Glutamatergic neuron (in vitro differentiated cells): ENCODE results near the gene TUBGCP2. TPM values are rescaled to one million over a fixed set of nuclear protein-coding genes. Genes with fewer than 3 reads are reported as not detected.
A peak's percentile ranks its signal among the peaks of the same experiment; 100 is the strongest.

Experiments used
- DNase-seq: peaks from one replicate; pipeline ENCODE4 v3.0.0; 2022
- H3K27ac Mint-ChIP-seq: one replicate; pipeline ENCODE4 v1.8.0; 2020; ENCODE audit warnings: mild to moderate bottlenecking, mixed read lengths, inconsistent platforms; ENCODE audit not compliant: unreplicated experiment
- H3K27me3 Mint-ChIP-seq: one replicate; pipeline ENCODE4 v1.8.0; 2020; ENCODE audit warnings: mild to moderate bottlenecking, moderate library complexity, mixed read lengths, inconsistent platforms; ENCODE audit not compliant: unreplicated experiment
- H3K36me3 Mint-ChIP-seq: one replicate; pipeline ENCODE4 v1.8.0; 2020; ENCODE audit warnings: mild to moderate bottlenecking, mixed read lengths, inconsistent platforms; ENCODE audit not compliant: unreplicated experiment
- H3K4me1 Mint-ChIP-seq: one replicate; pipeline ENCODE4 v1.8.0; 2020; ENCODE audit warnings: mild to moderate bottlenecking, low read depth, mixed read lengths, inconsistent platforms; ENCODE audit not compliant: unreplicated experiment
- H3K4me3 Mint-ChIP-seq: one replicate; pipeline ENCODE4 v1.8.0; 2020; ENCODE audit warnings: mild to moderate bottlenecking, mixed read lengths, inconsistent platforms; ENCODE audit not compliant: unreplicated experiment
- H3K9me3 Mint-ChIP-seq: one replicate; pipeline ENCODE4 v1.8.0; 2020; ENCODE audit warnings: mild to moderate bottlenecking, moderate library complexity, mixed read lengths, inconsistent platforms; ENCODE audit not compliant: unreplicated experiment
- total RNA-seq: library from RNA; stranded (reverse); fragmentation: NEBNext Ultra II Directional; extraction: Animal tissue kit (Norgen Biotek cat#: 25700); gene quantifications from one replicate; pipeline ENCODE4 v1.2.1, GENCODE V29; 2021; ENCODE audit not compliant: unreplicated experiment
- TF ChIP-seq, protein P1 (sequence below): fragments of 200-600 bp; sonication (generic); IDR thresholded peaks from one replicate; pipeline ENCODE4 v1.5.0; 2021; ENCODE audit not compliant: partially characterized antibody, unreplicated experiment

Gene TUBGCP2
- total RNA-seq, 1 donor from 2014 or later = 61.4 TPM

GRCh38 chr10:133241501-133242205 is 67.0 kb downstream of the TUBGCP2 start:
- TF ChIP-seq, protein P1, sequence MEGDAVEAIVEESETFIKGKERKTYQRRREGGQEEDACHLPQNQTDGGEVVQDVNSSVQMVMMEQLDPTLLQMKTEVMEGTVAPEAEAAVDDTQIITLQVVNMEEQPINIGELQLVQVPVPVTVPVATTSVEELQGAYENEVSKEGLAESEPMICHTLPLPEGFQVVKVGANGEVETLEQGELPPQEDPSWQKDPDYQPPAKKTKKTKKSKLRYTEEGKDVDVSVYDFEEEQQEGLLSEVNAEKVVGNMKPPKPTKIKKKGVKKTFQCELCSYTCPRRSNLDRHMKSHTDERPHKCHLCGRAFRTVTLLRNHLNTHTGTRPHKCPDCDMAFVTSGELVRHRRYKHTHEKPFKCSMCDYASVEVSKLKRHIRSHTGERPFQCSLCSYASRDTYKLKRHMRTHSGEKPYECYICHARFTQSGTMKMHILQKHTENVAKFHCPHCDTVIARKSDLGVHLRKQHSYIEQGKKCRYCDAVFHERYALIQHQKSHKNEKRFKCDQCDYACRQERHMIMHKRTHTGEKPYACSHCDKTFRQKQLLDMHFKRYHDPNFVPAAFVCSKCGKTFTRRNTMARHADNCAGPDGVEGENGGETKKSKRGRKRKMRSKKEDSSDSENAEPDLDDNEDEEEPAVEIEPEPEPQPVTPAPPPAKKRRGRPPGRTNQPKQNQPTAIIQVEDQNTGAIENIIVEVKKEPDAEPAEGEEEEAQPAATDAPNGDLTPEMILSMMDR = no peak
- Mint-ChIP-seq H3K4me1 (peaks cover 10% of the 10 kb centered on the region), H3K27me3 (peaks cover 7% of the 10 kb centered on the region), H3K27ac (no peak overlapping the region), H3K9me3 (peaks cover 6% of the 10 kb centered on the region), H3K4me3 (no peak overlapping the region), H3K36me3 (no peaks in the 10 kb centered on the region)
- no peak for DNase-seq

- no peak overlapping the region for H3K4me3 Mint-ChIP-seq
- peaks cover 7% of the 10 kb centered on the region for H3K4me1 Mint-ChIP-seq
- H3K27me3 Mint-ChIP-seq = peaks cover 8% of the 10 kb centered on the region
- TF ChIP-seq, protein P1 = no peak
- no peaks in the 10 kb centered on the region for H3K36me3 Mint-ChIP-seq
- no peak for DNase-seq
- peaks cover 6% of the 10 kb centered on the region for H3K9me3 Mint-ChIP-seq
- H3K27ac Mint-ChIP-seq = no peak overlapping the region
Measured at GRCh38 chr10:133239990-133240389, 68.7 kb downstream of the TUBGCP2 start.

DNA sequence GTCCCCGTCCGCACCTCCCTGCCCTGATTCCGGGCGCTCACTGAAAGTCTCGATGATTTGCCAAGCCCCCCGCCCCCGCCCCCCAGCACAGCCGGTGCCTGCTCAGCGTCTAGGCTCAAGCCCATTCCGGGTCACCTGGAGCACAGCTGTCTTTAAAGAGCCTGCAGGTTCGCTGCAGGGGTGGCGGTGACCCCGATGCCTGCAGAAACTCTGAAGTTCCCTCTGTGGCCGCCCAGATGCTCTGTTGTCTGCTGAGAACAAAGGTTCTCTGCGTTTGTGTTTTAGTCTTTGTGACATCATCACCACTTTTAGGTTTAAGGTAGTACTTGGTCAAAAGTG is 70.2 kb downstream of the TUBGCP2 start:
- Mint-ChIP-seq H3K4me1 (peaks cover 7% of the 10 kb centered on the region), H3K36me3 (no peaks in the 10 kb centered on the region), H3K27ac (peak overlapping the region; percentile 33), H3K27me3 (peaks cover 16% of the 10 kb centered on the region), H3K9me3 (peaks cover 6% of the 10 kb centered on the region), H3K4me3 (peak overlapping the region; percentile 59)
- no peak for DNase-seq
- TF ChIP-seq, protein P1 = no peak

GRCh38 chr10:133237588-133238465 is 70.8 kb downstream of the TUBGCP2 start, which contains the start of gene VENTX:
VENTX (plus strand) TSS chr10:133237855; CDS start chr10:133237915, 60 bp downstream.
- H3K27me3 Mint-ChIP-seq = peaks cover 16% of the 10 kb centered on the region
- TF ChIP-seq, protein P1 = no peak
- peak; percentile 67 for DNase-seq
- peak within 1 kb of the TSS; percentile 33 for H3K27ac Mint-ChIP-seq
- H3K36me3 Mint-ChIP-seq = no peaks in the 10 kb centered on the region
- peak within 1 kb of the TSS; percentile 59 for H3K4me3 Mint-ChIP-seq
- H3K9me3 Mint-ChIP-seq = peaks cover 5% of the 10 kb centered on the region
- H3K4me1 Mint-ChIP-seq = peaks cover 4% of the 10 kb centered on the region

DNA sequence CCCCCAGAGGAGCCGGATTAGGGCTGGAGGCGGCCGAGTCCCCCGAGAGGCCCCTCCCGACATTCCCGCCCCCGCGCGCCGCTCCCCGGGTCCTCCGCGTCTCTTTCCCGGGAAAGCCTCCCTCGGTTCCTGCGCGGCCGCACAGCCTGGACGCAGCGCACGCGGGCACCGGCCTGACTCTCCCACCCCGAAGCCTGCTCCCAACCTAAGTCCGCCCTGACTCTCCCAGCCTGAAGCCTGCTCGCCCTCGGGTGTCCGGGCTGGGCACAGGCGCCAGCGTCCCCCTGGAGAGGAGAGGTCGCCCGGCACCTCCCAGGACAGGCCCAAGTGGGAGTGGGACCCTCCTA is 71.5 kb downstream of the TUBGCP2 start:
- Mint-ChIP-seq H3K4me3 (no peak overlapping the region), H3K36me3 (no peaks in the 10 kb centered on the region), H3K27ac (no peak overlapping the region), H3K27me3 (peaks cover 18% of the 10 kb centered on the region), H3K4me1 (peaks cover 4% of the 10 kb centered on the region), H3K9me3 (peaks cover 5% of the 10 kb centered on the region)
- TF ChIP-seq, protein P1 = no peak
- no peak for DNase-seq
